Measurements from ENCODE around the gene HIP1.

GRCh38 chr7:75575488-75576121 lies 163.1 kb downstream of the HIP1 start:
- TF ChIP-seq NFRKB (IDR thresholded peaks at IDR 0.05) (no peak), BHLHE40 (IDR thresholded peaks at IDR 0.05; ENCODE audit: borderline replicate concordance) (no peak), ELF4 (IDR thresholded peaks at IDR 0.05) (no peak), FOXK2 (IDR thresholded peaks at IDR 0.05) (no peak), HDGF (IDR thresholded peaks at IDR 0.05; ENCODE audit: borderline replicate concordance) (no peak), CTBP1 (IDR thresholded peaks at IDR 0.05; ENCODE audit: borderline replicate concordance) (no peak), SP1 (IDR thresholded peaks at IDR 0.05) (no peak), ZNF384 (IDR thresholded peaks at IDR 0.05) (no peak), TARDBP (IDR thresholded peaks at IDR 0.05) (no peak), L3MBTL2 (conservative IDR thresholded peaks at IDR 0.05) (no peak), PKNOX1 (IDR thresholded peaks at IDR 0.05) (no peak), LEF1 (IDR thresholded peaks at IDR 0.05; ENCODE audit: borderline replicate concordance) (no peak), FOXM1 (IDR thresholded peaks at IDR 0.05; ENCODE audit: borderline replicate concordance) (no peak)

Measured in HEK293T (cell line).